NCI-H510A treated with DMSO at 0.1 percent for 48 hours (cell line): ENCODE measurements around the gene PDXDC1.
A peak's percentile ranks its signal among the peaks of the same experiment; 100 is the strongest.
"Not testable (repeated sequence)": the region's sequence is repeated elsewhere in the genome, so short reads cannot be mapped to it uniquely, and the experiment has no call there.

Experiments used
- DNase-seq: peaks from one replicate; lab custom pipeline; 2025; lab: John Stamatoyannopoulos, UW

The PDXDC1 gene

GRCh38 chr16:14974656-14975417 lies at the start of gene PDXDC1:
Gene PDXDC1, plus strand, starts transcription at chr16:14975026. Its CDS starts 174 bp downstream, at chr16:14975200.
- DNase-seq, result peak; percentile 93

DNA sequence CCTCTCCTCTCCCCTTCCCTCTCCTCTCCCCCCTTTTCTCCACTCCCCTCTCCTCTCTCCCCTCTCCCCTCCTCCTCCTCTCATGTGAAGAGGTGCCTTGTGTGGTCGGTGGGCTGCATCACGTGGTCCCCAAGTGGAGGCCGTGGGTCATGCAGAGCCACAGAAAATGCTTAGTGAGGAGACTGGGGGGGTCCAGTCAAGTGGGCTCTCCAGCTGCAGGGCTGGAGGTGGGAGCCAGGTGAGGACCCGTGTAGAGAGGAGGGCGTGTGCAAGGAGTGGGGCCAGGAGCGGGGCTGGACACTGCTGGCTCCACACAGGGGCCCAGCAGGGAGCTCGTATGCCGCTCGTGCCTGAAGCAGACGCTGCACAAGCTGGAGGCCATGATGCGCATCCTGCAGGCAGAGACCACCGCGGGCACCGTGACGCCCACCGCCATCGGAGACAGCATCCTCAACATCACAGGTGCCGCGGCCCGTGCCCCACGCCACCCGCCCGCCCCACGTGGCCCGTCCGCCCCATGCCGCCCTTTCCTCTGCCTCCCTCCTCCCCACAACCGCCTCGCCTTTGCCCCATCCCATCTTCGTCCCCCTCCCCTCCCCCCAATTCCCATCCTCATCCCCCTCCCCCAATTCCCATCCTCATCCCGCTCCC lies 46.6 kb upstream of the PDXDC1 start:
- DNase-seq, result not testable (repeated sequence)

GRCh38 chr16:14929176-14929575 lies 45.6 kb upstream of the PDXDC1 start:
- not testable (repeated sequence) for DNase-seq

GRCh38 chr16:14930246-14930645 lies 44.6 kb upstream of the PDXDC1 start:
- not testable (repeated sequence) for DNase-seq

- DNase-seq, result not testable (repeated sequence)
Measured at GRCh38 chr16:14930971-14931370, 43.9 kb upstream of the PDXDC1 start.

- DNase-seq, result not testable (repeated sequence)
Measured at GRCh38 chr16:14932581-14933375, 42.0 kb upstream of the PDXDC1 start.

DNA sequence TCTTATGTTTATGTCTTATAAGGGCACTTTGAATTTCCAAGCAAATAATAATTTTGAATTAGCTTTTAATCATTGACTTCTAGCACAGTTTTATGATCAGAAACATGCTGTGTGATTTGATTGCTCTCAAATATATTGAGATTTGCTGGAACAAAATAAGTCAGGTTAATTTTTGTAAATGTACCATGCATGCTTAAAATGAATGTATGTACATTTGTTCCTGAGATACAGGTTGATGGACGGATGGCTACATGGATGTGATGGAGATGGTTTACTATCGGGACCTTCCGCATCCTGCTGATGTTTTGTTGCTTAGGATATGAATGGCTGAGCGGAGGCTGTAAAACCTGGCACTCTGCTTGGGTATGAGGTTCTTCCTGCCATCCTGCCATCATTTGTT lies 37.7 kb upstream of the PDXDC1 start, which contains the start of gene NPIPA1:
Gene NPIPA1 (plus strand): TSS at position 301 of the 400 bp plus-strand sequence. CDS start 0 bp downstream, at position 301.
- DNase-seq, result not testable (repeated sequence)

- DNase-seq, result not testable (repeated sequence)
Measured at GRCh38 chr16:14937994-14938393, 36.8 kb upstream of the PDXDC1 start.

DNA sequence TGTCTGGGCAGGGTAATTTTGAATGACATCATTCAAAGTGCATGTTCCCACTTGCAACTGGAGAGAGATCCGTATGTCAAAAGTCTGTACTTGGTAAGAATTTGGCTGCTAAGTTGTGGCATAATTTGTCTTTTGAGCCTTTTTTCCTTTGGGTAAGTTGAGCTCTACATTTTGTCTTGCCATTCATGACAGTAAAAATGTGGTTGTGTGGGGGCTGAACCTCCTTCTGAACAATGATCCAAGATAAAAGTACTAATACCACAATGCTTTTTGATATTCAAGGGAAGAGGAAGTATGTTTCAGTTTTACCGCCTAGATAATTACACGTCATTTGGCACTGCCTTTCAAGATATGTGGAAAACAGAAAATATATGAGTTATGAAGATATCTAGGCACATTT lies 32.1 kb upstream of the PDXDC1 start:
- DNase-seq, result not testable (repeated sequence)

DNA sequence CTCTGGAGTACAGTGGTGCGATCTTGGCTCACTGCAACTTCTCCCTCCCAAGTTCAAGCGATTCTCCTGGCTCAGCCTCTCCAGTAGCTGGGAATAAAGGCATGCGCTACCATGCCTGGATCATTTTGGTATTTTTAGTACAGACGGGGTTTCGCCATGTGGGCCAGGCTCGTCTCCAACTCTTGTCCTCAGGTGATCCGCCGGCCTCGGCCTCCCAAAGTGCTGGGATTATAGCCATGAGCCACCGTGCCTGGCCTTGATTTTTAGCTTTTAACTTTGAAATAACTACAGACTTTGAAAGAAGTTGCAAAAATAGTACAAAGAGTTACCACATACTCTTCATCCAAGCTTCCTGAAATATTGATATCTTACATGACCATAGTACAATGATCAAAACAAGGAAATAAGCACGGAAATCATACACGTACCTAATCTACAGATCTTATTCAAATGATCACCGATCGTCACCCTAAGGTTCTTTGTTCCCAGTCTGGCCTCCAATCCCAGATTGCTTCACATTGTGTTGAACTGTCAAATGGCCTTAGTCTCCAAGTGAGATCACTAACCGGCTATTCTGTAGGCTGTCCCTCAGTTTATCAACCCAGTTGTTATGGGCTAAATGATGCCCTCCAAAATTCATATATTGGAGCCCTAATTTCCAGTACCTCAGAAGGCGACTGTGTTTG lies 19.1 kb upstream of the PDXDC1 start:
- no peak for DNase-seq

DNA sequence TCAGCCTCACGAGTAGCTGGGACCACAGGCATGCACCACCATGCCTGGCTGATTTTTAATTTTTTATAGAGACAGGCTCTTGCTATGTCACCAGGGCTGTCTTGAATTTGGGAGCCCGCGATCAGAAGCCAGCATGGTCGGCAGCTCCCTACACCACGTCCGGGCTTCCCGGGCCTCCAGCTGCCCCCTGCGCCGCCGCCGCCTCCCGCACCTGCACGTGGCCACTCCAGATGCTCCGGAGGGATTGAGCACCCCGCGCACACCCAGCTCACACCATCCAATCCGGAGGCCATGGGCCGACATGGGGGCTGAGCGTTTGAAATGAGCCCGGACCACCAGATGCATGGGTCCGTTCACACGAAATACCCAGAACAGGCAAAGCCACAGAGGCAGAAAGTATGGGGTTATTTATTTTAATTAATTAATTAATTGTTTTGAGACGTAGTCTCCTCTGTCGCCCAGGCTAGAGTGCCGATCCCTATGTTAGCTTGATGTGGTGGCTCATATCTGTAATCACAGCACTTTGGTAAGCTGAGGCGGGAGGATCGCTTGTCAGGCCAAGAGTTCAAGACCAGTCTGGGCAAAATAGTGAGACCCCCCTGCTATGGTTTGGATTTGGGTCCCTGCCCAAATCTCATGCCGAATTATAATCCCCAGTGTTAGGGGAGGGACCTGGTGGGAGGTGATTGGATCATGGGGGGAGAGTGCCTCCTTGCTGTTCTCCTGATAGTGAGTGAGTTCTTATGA lies 17.1 kb upstream of the PDXDC1 start:
- DNase-seq, result no peak

- no peak for DNase-seq
Measured at GRCh38 chr16:14958323-14958600, 16.6 kb upstream of the PDXDC1 start.

GRCh38 chr16:14958970-14959369 lies 15.9 kb upstream of the PDXDC1 start:
- DNase-seq, result no peak

DNA sequence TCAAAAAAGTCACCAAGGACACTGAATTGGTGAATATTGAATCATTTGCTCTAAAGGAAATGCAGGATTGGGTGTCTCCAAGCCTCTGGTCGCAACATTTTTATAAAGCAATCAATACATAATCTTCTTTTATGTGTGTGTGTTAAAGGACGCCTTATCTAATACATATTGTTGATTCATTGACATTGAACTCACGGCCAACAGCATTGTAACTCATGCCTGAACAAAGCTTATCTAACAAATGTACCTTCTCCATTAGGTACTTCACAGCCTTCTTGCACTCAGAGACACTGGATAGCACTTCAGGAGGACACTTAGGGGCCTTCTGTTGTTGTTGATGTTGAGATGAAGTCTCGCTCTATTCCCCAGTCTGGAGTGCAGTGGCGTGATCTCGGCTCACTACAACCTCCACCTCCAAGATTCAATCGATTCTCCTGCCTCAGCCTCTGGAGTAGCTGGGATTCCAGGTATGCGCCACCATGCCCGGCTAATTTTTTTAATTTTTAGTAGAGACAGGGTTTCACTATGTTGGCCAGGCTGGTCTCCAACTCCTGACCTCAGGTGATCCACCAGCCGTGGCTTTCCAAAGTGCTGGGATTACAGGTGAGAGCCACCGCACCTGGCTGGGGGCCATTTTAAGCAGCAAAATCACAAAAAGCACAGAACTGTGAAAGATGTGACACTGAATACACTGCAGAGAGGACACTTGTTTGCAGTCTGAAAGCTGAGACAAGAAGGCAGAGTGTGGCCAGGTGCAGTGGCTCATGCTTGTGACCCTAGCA lies 13.2 kb upstream of the PDXDC1 start:
- no peak for DNase-seq

DNA sequence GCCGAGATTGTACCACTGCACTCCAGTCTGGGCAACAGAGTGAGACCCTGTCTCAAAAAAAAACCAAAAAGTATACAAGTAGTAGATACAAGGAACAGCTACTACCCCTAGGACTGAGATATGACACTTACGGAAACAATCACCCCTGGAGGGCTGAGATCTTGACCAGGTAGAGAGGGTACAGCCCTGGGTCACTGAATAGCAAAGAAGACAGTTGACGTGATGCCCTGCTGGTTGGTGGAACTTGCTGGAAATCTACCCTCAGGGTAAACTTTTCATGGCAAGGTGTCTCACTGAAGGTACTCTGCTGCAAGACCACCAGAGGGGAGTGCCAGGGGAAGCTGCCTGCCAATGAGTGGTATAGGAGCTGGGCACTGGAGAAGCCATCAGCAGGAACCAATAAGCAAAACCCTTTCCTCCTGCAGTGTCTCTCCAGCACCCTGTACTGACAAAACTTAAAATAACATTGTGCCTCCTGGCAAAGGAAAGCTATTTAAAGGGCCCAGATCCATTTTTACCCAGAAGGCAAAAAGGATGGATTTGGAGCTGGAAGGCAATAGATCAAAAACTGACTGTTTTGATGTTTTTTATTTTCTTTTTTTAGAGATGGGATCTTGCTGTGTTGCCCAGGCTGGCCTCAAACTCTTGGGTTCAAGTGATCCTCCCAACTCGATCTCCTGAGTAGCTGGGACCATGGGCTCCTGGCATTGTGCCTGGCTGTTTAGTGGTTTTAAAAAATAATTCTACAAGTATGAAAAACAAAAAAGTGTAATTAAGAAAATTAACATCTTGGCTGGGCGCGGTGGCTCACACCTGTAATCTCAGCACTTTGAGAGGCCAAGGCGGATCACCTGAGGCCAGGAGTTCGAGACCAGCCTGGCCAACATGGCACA lies 11.3 kb upstream of the PDXDC1 start:
- DNase-seq, result no peak

- DNase-seq, result no peak
Measured at GRCh38 chr16:14965328-14965727, 9.5 kb upstream of the PDXDC1 start.

GRCh38 chr16:14969795-14970194 lies 5.0 kb upstream of the PDXDC1 start:
- DNase-seq, result not testable (repeated sequence)

GRCh38 chr16:14971621-14972228 lies 3.1 kb upstream of the PDXDC1 start:
- not testable (repeated sequence) for DNase-seq

GRCh38 chr16:14973785-14974322 lies 972 bp upstream of the PDXDC1 start:
- DNase-seq, result not testable (repeated sequence)
